ENCODE results near the gene LMX1A.

LMX1A gene

DNA sequence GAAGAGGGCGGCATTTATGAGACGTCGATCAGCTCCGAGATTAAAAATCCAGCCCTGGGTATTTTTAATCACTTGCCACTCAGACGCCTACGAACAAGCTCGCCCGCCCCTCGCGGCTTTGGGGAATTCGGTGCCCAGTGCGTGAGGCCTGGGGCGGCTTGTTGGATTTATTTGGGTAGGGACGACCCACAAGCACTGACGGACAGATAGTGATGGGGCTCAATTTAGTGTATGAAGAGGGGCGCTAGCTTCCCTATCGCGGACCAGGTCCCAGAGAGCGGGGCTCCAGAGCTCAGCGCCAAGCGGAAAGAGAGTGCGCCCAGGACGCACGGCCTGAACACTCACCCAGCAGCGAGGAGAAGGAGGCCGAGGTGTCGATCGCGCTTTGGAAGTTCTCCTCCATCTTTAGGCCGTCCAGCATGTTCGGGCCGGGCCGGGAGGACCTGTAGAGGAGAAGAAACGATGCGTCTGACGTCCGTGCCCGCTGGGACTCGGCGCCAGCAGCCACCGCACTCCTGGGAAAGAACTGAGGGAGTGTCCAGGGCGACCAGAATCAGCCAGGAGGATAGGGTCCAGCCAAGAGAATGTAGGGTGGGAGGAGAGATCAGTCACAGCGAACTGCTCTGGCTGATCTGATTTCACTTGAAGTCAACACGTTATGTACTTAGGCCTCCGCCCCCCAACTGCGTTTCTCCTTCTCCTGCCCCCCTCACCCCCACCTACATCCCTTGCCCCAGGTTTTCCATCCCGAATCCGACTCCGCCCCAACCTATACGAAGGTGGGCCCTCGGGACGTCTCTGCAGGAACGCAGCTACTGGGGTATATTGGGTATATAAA, 1.2 kb downstream of the LMX1A start:
- Histone ChIP-seq H3K4me2 (ENCODE audit: low read depth, low read length) (no peak overlapping the region), H3K27me3 (replicated peaks; ENCODE audit: insufficient read depth, low read length) (peaks cover 25% of the 10 kb centered on the region), H3K36me3 (replicated peaks; ENCODE audit: insufficient read depth, low read length) (no peaks in the 10 kb centered on the region), H2AFZ (ENCODE audit: low read length) (no peak overlapping the region), H3F3A (ENCODE audit: insufficient read depth, low read length) (no peaks in the 10 kb centered on the region), H3K9me3 (replicated peaks; ENCODE audit: insufficient read depth, low read length) (no peaks in the 10 kb centered on the region), H3K79me2 (ENCODE audit: low read length) (no peaks in the 10 kb centered on the region), H3K4me1 (ENCODE audit: low read length) (no peaks in the 10 kb centered on the region), H3K4me3 (ENCODE audit: low read length) (no peak overlapping the region), H3K9ac (ENCODE audit: low read length) (no peak overlapping the region), H3K9me2 (replicated peaks; ENCODE audit: insufficient read depth, low read length) (no peaks in the 10 kb centered on the region), H3K27ac (ENCODE audit: low read length) (no peak overlapping the region), H4K20me1 (ENCODE audit: insufficient read depth, low read length) (no peaks in the 10 kb centered on the region)
- TF ChIP-seq, protein P1, sequence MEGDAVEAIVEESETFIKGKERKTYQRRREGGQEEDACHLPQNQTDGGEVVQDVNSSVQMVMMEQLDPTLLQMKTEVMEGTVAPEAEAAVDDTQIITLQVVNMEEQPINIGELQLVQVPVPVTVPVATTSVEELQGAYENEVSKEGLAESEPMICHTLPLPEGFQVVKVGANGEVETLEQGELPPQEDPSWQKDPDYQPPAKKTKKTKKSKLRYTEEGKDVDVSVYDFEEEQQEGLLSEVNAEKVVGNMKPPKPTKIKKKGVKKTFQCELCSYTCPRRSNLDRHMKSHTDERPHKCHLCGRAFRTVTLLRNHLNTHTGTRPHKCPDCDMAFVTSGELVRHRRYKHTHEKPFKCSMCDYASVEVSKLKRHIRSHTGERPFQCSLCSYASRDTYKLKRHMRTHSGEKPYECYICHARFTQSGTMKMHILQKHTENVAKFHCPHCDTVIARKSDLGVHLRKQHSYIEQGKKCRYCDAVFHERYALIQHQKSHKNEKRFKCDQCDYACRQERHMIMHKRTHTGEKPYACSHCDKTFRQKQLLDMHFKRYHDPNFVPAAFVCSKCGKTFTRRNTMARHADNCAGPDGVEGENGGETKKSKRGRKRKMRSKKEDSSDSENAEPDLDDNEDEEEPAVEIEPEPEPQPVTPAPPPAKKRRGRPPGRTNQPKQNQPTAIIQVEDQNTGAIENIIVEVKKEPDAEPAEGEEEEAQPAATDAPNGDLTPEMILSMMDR (IDR thresholded peaks at IDR 0.05; ENCODE audit: low read length): no peak
- TF ChIP-seq EZH2phosphoT487 (IDR thresholded peaks at IDR 0.05; ENCODE audit: low read length) (no peak), EZH2 (optimal IDR thresholded peaks at IDR 0.05; ENCODE audit: low read depth, low read length) (no peak)
- no peak for DNase-seq

DNA sequence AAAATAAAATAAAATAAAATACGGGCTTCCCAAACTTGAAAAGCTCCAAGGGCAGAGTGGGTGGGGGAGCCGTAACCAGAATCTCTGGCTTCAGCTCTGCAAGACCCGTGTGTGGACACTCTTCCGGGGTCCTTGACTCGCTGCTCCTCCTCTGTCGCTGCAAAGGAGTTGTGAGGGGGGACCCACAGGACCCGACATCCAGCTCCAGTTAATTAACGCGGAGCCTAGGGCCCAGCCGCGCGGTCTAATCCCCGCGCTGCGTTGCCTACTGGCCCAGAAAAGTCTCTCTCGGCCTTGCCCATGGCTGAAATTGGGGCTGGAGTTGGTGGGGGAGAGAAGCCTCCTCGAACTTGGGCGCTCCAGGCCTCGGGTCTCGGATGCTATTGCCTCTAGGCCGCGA, 1.8 kb downstream of the LMX1A start:
- H2AFZ ChIP-seq (ENCODE audit: low read length): no peak overlapping the region
- no peaks in the 10 kb centered on the region for H3K9me2 ChIP-seq (replicated peaks; ENCODE audit: insufficient read depth, low read length)
- no peaks in the 10 kb centered on the region for H4K20me1 ChIP-seq (ENCODE audit: insufficient read depth, low read length)
- H3K36me3 ChIP-seq (replicated peaks; ENCODE audit: insufficient read depth, low read length): no peaks in the 10 kb centered on the region
- H3K4me3 ChIP-seq (ENCODE audit: low read length): no peak overlapping the region
- no peak overlapping the region for H3K27ac ChIP-seq (ENCODE audit: low read length)
- no peak overlapping the region for H3K9ac ChIP-seq (ENCODE audit: low read length)
- H3K4me2 ChIP-seq (ENCODE audit: low read depth, low read length): no peak overlapping the region
- H3K79me2 ChIP-seq (ENCODE audit: low read length): no peaks in the 10 kb centered on the region
- no peak for DNase-seq
- no peaks in the 10 kb centered on the region for H3F3A ChIP-seq (ENCODE audit: insufficient read depth, low read length)
- peaks cover 25% of the 10 kb centered on the region for H3K27me3 ChIP-seq (replicated peaks; ENCODE audit: insufficient read depth, low read length)
- H3K9me3 ChIP-seq (replicated peaks; ENCODE audit: insufficient read depth, low read length): no peaks in the 10 kb centered on the region
- no peaks in the 10 kb centered on the region for H3K4me1 ChIP-seq (ENCODE audit: low read length)
- no peak for TF ChIP-seq EZH2phosphoT487 (IDR thresholded peaks at IDR 0.05; ENCODE audit: low read length)
- TF ChIP-seq, protein P1 (IDR thresholded peaks at IDR 0.05; ENCODE audit: low read length): no peak

DNA sequence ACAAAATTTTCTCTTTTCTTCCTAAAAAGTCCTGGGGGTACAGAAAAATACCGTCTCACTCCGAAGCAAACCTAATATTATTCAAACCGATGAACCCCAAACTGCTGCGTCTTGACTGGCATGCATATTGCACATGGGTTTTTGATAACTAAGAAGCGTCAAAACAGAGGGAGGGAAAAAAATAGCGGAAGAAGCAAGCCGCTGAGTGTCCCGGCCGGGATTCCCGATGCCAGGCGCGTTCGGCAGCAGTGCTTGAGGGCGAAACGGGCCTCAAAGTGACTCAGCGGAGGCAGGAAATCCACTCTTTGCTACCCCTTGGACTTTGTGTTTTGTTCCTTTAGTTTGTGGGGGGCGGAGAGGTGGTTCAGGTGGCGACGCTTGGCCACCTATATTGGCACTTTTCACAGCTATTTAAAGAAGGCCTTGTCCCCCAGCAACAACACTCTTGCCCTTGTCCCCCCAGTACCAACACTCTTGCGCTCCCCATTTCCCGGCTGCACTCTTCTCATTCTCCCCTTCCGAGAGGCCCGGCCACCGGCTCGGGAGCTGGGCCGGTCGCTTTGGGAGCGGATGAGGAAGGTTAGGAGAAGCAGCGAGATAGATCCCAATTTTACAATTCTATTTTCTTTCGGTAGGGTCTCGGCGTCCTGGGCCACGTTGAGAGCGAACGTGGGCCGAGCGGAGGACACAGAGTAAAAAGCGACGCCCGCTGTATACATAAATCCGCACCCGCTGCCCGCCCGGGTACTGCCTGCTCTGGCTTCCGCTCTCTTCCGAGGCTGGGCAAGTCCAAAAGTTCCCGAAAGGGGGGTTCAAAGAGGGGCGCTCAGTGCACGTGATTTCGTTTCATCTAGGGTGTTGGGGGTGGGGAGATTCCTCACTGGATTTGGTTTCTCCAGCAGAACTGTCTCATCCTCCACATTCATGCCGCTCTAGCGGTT, 2.5 kb downstream of the LMX1A start:
- H3K27me3 ChIP-seq (replicated peaks; ENCODE audit: insufficient read depth, low read length): peaks cover 25% of the 10 kb centered on the region
- H3K9me3 ChIP-seq (replicated peaks; ENCODE audit: insufficient read depth, low read length): no peaks in the 10 kb centered on the region
- no peak overlapping the region for H3K9ac ChIP-seq (ENCODE audit: low read length)
- no peak overlapping the region for H2AFZ ChIP-seq (ENCODE audit: low read length)
- H3K4me3 ChIP-seq (ENCODE audit: low read length): no peak overlapping the region
- no peak for TF ChIP-seq EZH2 (optimal IDR thresholded peaks at IDR 0.05; ENCODE audit: low read depth, low read length)
- TF ChIP-seq EZH2phosphoT487 (IDR thresholded peaks at IDR 0.05; ENCODE audit: low read length): no peak
- TF ChIP-seq, protein P1 (IDR thresholded peaks at IDR 0.05; ENCODE audit: low read length): no peak
- no peak overlapping the region for H3K27ac ChIP-seq (ENCODE audit: low read length)
- H3K4me2 ChIP-seq (ENCODE audit: low read depth, low read length): no peak overlapping the region
- H4K20me1 ChIP-seq (ENCODE audit: insufficient read depth, low read length): no peaks in the 10 kb centered on the region
- DNase-seq: no peak
- no peaks in the 10 kb centered on the region for H3K9me2 ChIP-seq (replicated peaks; ENCODE audit: insufficient read depth, low read length)
- H3K4me1 ChIP-seq (ENCODE audit: low read length): no peaks in the 10 kb centered on the region
- no peaks in the 10 kb centered on the region for H3K79me2 ChIP-seq (ENCODE audit: low read length)
- H3K36me3 ChIP-seq (replicated peaks; ENCODE audit: insufficient read depth, low read length): no peaks in the 10 kb centered on the region
- H3F3A ChIP-seq (ENCODE audit: insufficient read depth, low read length): no peaks in the 10 kb centered on the region
